ENCODE data around the gene NADSYN1. TPM values are rescaled to one million over a fixed set of nuclear protein-coding genes. Genes with fewer than 3 reads are reported as not detected.

The NADSYN1 gene
- total RNA-seq, 1 donor from 2014 or later, result 75.9 TPM

GRCh38 chr11:71495286-71496230 is 42.6 kb downstream of the NADSYN1 start:
- H3K27me3 ChIP-seq, result no peaks in the 10 kb centered on the region
- peaks cover 0 to 83% of the 10 kb centered on the region in 2 donors for H3K36me3 ChIP-seq
- TF ChIP-seq POLR2A (IDR thresholded peaks at IDR 0.05) (no peak), POLR2AphosphoS5 (IDR thresholded peaks at IDR 0.05; ENCODE audit: insufficient read depth in 1 of 2, low read depth in 1 of 2) (no peak), CTCF (IDR thresholded peaks at IDR 0.05) (no peak)
- DNase-seq (ENCODE audit: extremely low spot score in 2 of 2), result no peak
- H3K4me1 ChIP-seq, result no peaks in the 10 kb centered on the region
- H3K27ac ChIP-seq, result no peak overlapping the region
- no peak overlapping the region for H3K4me3 ChIP-seq
- intact Hi-C loops (cut with DNase I), result no loop called here
- H3K9me3 ChIP-seq, result no peaks in the 10 kb centered on the region

GRCh38 chr11:71496421-71496820 is 43.4 kb downstream of the NADSYN1 start:
- Histone ChIP-seq H3K36me3 (peaks cover 0 to 81% of the 10 kb centered on the region in 2 donors), H3K4me1 (no peaks in the 10 kb centered on the region), H3K27ac (no peak overlapping the region), H3K27me3 (no peaks in the 10 kb centered on the region), H3K9me3 (no peaks in the 10 kb centered on the region), H3K4me3 (no peak overlapping the region)
- intact Hi-C loops (cut with DNase I), result no loop called here
- DNase-seq (ENCODE audit: extremely low spot score in 2 of 2), result no peak
- TF ChIP-seq POLR2A (IDR thresholded peaks at IDR 0.05), result no peak
- TF ChIP-seq CTCF (IDR thresholded peaks at IDR 0.05), result no peak
- TF ChIP-seq POLR2AphosphoS5 (IDR thresholded peaks at IDR 0.05; ENCODE audit: insufficient read depth in 1 of 2, low read depth in 1 of 2), result no peak

- intact Hi-C loops (cut with DNase I), result no loop called here
- Histone ChIP-seq H3K4me1 (no peaks in the 10 kb centered on the region), H3K36me3 (peaks cover 0 to 71% of the 10 kb centered on the region in 2 donors), H3K9me3 (no peaks in the 10 kb centered on the region), H3K27ac (no peak overlapping the region), H3K4me3 (no peak overlapping the region), H3K27me3 (no peaks in the 10 kb centered on the region)
- TF ChIP-seq POLR2AphosphoS5 (IDR thresholded peaks at IDR 0.05; ENCODE audit: insufficient read depth in 1 of 2, low read depth in 1 of 2) (no peak), POLR2A (IDR thresholded peaks at IDR 0.05) (no peak), CTCF (IDR thresholded peaks at IDR 0.05) (no peak)
- DNase-seq (ENCODE audit: extremely low spot score in 2 of 2), result no peak
Observed at GRCh38 chr11:71498091-71498490, 45.1 kb downstream of the NADSYN1 start.

GRCh38 chr11:71499125-71499524 is 46.1 kb downstream of the NADSYN1 start:
- no peak for TF ChIP-seq POLR2AphosphoS5 (IDR thresholded peaks at IDR 0.05; ENCODE audit: insufficient read depth in 1 of 2, low read depth in 1 of 2)
- no peak for TF ChIP-seq POLR2A (IDR thresholded peaks at IDR 0.05)
- TF ChIP-seq CTCF (IDR thresholded peaks at IDR 0.05), result no peak
- peaks cover 0 to 66% of the 10 kb centered on the region in 2 donors for H3K36me3 ChIP-seq
- H3K4me1 ChIP-seq, result no peaks in the 10 kb centered on the region
- no peak overlapping the region for H3K27ac ChIP-seq
- no peak for DNase-seq (ENCODE audit: extremely low spot score in 2 of 2)
- no peaks in the 10 kb centered on the region for H3K9me3 ChIP-seq
- intact Hi-C loops (cut with DNase I), result no loop called here
- no peak overlapping the region for H3K4me3 ChIP-seq
- no peaks in the 10 kb centered on the region for H3K27me3 ChIP-seq

- no peaks in the 10 kb centered on the region for H3K4me1 ChIP-seq
- peaks cover 0 to 62% of the 10 kb centered on the region in 2 donors for H3K36me3 ChIP-seq
- no peaks in the 10 kb centered on the region for H3K27me3 ChIP-seq
- H3K4me3 ChIP-seq, result no peak overlapping the region
- TF ChIP-seq POLR2A (IDR thresholded peaks at IDR 0.05), result no peak
- TF ChIP-seq CTCF (IDR thresholded peaks at IDR 0.05), result no peak
- no peak for TF ChIP-seq POLR2AphosphoS5 (IDR thresholded peaks at IDR 0.05; ENCODE audit: insufficient read depth in 1 of 2, low read depth in 1 of 2)
- DNase-seq (ENCODE audit: extremely low spot score in 2 of 2), result no peak
- intact Hi-C loops (cut with DNase I), result no loop called here
- no peaks in the 10 kb centered on the region for H3K9me3 ChIP-seq
- H3K27ac ChIP-seq, result no peak overlapping the region
Observed at GRCh38 chr11:71499546-71499945, 46.5 kb downstream of the NADSYN1 start.
